ENCODE data around the gene HS6ST3.

Gene HS6ST3

DNA sequence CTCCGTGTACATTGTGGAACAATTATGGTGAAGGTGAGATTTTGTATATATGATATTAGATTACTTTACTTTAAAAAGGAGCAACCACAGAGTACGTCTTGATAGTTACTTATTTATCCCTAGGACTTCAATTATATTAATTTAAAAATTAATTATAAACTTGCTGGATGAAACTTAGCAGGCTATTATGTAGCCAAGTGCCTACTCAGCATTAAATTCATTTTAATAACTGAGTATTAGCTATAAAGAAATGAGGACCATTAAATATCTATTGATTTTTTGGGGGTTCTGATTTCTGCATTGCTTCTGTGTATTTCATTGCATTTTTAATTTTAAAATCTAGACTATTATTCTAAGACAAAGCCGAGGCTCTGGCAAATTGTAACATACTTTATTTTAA, 109.4 kb downstream of the HS6ST3 start:
- no peak for DNase-seq (ENCODE audit: low read depth)

DNA sequence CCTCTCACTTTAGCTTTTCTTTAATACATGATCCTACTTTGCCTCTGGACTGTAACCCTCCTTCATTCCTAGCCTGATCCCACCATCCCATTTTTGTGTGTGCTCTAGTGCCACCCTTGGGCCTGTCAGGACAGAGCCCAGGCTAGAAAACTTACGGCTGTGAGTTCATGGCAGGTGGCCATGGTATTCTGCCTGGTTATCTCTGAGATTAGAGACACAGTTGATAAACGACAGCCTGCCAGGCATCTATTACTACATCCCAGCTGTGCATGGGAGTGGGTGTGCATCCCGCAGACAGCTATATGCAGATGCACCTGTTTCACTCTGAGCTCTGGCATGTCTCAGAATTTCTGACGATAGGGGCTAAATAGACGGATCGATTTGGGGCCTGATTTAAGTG, 110.9 kb downstream of the HS6ST3 start:
- DNase-seq (ENCODE audit: low read depth), result no peak

DNA sequence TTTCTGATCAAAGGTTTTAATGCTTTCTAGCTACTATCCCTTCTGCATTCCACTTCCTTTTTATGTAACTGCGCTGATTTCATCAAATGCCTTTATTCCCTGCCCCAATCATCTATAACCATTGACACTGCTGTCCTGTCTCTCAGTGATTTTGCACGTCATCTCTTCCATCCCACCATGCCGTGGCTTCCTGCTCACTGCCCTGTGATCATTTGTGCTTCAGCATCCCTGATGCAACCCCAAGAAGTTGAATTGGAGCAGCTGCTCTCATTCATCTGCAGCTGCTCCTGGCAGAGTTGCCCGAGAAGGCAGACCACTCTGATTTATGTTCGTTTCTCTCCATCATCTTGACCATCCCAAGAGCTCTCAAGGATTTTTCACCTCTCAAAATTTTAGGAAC, 112.4 kb downstream of the HS6ST3 start:
- no peak for DNase-seq (ENCODE audit: low read depth)

DNA sequence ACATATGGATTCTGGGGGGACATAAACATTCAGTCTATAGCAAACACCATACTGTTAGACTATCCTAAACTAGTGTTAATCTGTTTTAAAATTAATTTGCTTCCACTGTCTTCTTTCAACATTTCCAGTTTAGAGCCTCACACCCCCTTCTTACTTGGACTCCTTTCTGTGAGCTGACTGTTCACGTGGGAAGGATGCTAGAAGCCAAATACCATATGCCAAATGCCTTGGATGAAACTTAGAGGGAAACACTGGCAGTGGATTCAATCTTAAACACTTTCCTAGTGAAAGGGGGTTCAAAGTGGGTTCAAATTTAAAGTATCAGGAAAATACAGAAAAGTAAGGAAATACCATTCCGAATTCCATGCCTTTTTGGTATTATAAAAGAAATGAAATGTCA, 113.6 kb downstream of the HS6ST3 start:
- no peak for DNase-seq (ENCODE audit: low read depth)

DNA sequence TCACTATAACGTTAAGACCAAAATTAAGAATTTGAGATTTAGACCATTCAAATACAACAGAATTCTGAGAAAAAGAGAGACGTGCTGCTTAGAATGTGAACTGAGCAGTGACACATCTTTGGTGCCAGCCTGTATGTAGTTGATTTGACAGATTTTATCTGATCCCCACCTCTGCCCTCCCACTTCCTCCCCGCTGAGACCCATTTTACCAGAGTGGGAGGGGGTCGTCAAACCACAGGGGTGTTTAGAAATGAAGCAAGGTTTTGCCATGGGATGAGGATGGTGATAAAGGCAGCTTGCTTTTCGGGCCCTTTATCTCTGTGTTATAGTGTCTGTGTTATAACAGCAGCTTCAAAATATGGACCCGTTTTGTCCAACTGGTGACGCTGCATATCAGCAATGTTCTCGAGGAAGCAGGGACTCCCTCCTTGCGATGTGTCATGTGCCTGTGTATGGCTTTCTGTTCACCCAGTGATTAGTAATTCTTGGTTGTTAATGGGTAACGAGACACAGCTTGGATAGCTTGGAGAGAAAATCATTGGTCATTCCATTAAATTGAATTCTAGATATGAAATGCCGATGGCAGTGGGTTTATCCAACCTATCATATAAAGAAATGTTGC, 125.0 kb downstream of the HS6ST3 start:
- no peak for DNase-seq (ENCODE audit: low read depth)

DNA sequence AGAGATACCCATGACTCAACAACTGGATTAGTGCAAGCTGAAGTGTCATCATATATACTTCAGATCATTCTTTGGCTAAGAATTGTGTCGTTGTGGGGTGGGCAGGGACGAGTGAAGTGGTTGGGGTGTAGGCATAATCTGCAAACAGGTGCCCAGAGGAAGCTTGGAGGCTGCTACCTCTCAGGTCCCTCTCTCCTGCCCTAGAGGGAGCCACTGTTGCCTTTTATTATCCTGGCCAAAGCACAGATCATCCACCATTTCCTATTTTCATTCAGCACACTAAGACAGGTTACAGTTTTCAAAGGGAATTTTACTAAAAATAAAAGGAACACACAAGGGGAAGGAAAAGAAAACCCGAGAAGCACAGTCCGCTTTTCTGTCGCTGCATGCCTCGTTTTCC, 126.6 kb downstream of the HS6ST3 start:
- DNase-seq (ENCODE audit: low read depth), result no peak

DNA sequence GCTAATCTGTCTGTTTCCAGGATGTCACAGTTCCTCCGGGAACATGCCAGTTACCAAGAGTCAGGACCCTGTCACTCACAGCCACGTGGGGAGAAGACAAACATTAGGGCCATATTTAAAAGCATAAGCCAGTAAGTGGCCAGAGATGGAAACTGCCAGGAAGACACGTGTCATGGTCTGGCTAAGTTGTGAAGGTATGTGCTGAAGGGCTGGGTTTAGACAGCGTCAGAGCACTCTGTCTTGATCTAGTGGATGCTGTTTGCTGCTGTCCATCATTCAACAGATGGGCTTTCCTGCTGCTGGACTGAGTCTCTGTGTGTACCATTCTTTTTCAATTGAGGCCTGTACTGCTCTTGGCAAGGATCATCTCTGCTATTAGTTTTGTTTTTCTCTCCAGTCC, 128.6 kb downstream of the HS6ST3 start:
- DNase-seq (ENCODE audit: low read depth), result no peak

DNA sequence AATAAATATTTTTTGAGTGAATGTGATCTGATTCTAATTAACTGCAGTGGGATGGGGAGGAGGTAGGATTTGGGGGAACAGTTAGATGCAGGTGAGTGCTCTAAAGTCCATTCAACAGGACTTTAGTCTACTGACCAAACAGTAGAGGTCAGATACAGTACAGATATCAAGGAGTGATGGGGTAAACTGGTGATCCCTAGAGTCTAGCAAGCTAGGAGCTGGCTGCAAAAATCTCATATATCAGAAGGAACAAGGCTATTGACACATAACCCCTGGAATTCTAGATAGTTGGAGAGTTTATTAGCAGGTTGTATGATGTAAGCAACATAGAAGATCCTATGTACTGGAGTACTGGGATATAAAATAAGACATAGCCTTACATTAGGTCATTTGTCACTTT, 131.6 kb downstream of the HS6ST3 start:
- no peak for DNase-seq (ENCODE audit: low read depth)

DNA sequence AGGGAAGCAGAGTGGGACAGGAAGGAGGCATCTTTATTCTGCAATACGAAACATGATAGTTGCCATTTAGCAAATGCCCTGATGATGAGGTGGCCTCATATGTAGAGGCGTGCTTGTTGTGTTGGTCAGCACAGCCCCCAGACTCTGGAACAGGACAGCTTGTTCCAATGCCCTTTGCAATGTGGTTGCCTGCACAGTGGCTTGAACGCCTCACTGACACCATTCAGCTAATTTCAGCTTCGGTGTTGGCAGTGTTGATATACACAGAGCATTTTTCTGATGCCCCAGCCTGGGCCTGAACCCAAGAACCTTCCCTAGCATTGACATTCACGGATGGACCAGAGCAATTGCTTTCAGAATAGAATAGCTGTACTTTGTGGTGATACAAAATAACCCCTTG, 133.3 kb downstream of the HS6ST3 start:
- no peak for DNase-seq (ENCODE audit: low read depth)

DNA sequence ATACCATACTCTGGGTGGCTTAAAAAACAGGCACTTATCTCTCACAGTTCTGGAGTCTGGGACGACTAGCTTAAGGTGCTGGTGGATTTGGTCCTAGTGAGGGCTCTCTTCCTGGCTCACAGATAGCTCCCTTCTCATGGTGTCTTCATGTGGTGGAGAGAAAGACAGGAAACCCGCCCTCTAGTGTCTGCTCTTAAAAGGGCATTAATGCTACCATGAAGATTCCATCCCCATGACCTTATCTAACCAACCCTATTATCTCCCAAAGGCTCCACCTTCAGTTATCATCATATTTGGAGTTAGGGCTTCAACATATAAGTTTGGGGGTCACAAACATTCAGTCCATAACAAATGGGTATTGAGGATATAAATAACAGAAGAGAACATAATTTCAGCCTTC, 139.4 kb downstream of the HS6ST3 start:
- no peak for DNase-seq (ENCODE audit: low read depth)

DNA sequence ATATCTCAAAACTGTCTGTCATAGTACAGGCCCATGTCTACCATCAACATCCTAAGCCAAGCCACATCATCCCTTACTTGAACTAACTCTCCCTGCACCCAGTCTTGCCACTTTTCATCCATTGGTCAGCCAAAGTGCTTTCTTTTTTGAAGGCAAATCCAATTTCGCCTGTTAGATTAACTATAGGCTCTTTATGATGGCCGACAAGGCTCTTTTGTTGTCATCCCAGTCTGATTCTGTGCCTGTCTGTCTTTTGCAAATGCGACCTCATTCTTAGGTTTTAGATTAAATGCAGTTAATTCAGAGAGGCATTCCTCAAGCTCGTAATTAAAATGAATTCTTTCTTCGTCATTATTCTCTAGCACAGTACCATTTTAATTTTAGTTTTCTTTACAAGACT, 148.3 kb downstream of the HS6ST3 start:
- DNase-seq (ENCODE audit: low read depth), result no peak

DNA sequence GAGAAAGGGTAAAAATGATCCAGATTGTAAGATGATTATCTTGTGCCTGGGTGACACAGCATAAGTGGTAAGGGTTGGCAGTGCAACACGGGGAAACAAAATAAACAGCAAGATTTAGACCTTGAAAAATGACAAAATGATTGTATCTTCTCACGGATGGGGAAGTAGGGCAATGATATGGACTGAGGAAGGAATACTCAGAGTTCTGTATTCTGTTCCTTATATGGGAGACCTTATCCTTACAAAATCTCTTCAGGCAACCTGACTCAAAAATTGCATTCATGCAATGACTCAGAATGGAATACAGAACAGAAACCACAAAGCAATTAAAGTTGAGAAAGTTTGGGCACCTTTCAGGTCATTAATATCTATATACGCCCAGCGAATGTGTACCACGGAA, 149.0 kb downstream of the HS6ST3 start:
- no peak for DNase-seq (ENCODE audit: low read depth)

DNA sequence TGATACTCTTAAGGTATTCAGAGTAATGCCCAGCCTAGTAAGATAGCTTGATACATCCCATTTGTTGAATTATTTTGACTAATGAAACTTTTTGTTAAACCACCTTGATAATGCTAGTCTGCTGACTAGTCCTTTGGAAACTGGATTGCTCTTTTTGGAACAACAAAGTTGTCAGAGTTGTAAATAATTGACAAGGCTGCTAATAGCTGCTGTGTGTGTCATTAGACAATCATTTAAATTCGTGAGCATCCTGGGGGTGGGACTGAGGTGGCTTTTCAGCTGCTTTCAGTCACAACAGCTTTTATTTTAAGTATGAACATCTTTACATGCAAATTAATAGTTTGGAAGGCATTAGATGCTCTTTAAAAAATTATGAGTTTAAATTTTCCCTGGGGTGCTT, 153.5 kb downstream of the HS6ST3 start:
- DNase-seq (ENCODE audit: low read depth), result no peak

DNA sequence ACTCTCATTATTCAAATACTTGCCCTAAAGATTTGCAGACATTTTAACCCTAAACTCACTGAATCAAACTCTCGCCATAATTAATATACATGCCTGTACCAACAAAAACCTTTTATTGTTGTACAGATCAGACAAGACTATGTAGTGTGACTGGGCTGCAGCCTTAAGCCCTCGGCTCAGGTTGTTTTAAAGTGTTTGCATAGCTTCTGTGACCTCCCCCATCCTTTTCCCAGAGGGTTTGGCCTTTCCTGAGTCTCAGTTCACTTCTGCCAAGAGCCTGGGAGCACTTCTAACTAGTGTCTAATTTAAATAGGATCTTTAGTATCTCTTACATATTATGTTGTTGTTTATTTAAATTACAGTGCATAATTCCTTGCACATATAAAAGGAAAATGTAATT, 158.2 kb downstream of the HS6ST3 start:
- no peak for DNase-seq (ENCODE audit: low read depth)

DNA sequence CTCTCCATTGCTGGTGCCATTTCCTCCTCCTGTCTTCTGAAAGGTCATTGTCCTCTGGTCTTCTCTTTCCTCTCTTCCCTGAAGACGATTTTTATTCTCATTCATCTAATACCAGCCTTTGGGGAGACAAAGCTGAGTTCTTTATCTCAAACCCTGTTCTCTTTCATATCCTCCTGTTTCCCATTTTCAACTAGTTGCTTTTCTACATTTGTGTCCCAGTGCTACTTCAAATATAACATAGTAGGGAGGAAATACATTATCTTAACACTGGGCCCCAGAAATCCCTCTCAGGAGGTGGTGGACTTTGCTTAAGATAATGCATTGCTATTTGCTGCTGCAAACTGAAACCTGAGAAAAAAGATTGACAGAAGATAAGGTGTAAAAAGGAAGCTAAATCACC, 159.1 kb downstream of the HS6ST3 start:
- no peak for DNase-seq (ENCODE audit: low read depth)

DNA sequence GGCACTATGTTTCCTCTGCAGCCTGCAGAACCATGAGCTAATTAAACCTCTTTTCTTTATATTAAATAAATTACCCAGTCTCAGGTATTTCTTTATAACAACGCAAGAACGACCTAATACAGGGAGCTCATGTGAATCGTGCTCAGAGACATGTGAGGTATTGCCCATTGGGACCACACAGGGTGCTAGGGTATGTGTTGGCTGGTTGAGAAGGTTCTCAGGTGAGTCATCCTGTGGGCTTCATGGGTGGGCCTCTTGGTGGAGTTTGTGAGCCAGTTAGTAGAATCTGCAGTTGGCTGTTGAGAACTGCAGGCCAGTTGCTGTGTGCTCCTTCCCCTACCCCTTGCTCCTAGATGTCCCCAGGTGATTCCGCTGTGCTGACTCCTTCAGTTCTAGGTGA, 163.0 kb downstream of the HS6ST3 start:
- no peak for DNase-seq (ENCODE audit: low read depth)

DNA sequence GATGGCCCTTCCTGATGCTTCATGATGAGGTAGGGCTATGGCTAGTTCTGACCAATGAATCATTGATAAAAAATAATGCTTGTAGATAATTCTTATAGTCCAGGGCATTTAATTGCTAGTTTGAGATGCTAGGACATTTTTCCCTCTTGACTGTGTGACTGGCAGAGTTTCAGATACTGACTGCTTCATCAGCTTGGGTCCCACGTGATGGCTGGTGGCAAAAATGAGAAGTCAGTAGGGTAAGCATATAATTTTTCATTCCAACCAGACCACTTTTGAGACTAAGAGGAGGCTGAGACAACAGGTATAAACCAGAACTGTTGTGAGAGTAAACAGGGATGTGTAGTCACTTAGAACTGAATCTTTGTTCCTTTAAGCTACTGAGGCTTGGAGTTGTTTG, 183.3 kb downstream of the HS6ST3 start:
- no peak for DNase-seq (ENCODE audit: low read depth)

DNA sequence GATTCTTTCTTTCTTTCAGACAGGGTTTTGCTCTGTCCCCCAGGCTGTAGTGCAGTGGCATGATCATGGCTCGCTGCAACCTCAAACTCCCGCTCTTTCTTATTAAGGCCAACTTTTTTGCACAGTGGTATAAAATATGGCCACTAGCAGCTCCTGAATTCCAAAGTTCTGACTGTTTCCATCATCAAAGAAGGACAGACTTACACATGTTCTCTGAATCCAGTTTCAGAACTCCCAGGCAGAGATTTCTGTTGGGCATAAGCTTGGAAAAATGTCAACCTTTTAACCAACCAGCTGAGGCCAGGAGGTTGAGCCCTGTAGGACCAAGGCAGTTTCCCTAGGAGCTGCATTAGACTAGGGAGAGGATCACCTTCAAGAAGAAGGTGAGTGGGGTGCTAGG, 184.1 kb downstream of the HS6ST3 start:
- DNase-seq (ENCODE audit: low read depth), result no peak

DNA sequence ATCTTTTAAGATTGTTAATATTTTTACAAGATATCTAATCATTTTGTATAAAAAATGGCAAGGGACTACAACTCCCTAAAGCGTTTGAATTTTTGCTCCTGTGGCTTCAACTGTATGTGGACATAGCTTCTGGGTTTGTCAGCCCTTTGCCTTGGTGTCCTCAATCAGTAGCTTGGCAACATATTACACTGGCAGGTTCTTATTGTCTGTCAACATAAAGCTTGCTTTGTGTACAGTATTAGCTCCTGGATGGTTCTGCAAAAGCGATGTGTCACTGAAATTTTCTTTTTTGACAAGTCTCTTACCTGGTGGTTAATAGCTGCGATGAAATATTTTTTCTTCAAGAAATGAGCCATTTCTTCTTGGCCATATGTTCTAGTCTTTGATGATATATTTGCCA, 190.0 kb downstream of the HS6ST3 start:
- DNase-seq (ENCODE audit: low read depth), result no peak

DNA sequence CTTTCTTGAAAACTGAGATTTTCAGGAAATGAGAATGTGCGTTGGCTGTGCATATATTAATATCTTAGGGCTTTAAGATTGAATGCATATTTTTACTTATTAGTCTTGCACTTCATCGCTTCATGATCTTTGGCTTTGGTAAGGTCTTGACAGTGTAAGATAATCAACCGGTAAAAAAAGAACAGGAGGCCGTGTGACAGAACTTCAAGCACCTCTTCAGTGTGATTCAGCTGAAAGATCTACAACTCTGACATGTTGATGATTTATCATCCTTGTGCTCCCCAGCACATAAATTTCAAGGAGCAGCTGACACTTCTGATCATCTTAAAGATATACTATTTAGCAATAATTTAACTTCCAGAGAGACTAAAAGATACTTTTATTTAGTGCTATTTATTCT, 195.1 kb downstream of the HS6ST3 start:
- no peak for DNase-seq (ENCODE audit: low read depth)

DNA sequence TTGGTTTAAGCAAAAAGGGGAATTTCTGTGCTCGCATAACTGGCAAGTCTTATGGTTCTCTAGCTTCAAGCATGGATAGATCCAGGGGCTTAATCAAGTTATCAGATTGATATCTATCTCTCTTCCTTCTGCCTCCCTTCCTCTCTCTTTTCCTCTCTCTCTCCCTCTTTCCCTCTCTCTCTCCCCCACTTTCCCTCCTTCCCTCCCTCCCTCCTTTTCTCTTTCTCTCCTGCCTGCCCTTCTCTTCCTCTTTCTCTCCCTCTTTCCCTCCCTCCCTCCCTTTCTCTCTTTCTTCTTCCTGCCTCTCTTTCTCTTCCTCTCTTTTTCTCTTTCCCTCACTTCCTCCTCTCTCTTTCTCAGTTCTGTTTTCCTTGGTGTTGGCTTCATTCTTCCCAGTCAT, 195.8 kb downstream of the HS6ST3 start:
- DNase-seq (ENCODE audit: low read depth), result no peak

DNA sequence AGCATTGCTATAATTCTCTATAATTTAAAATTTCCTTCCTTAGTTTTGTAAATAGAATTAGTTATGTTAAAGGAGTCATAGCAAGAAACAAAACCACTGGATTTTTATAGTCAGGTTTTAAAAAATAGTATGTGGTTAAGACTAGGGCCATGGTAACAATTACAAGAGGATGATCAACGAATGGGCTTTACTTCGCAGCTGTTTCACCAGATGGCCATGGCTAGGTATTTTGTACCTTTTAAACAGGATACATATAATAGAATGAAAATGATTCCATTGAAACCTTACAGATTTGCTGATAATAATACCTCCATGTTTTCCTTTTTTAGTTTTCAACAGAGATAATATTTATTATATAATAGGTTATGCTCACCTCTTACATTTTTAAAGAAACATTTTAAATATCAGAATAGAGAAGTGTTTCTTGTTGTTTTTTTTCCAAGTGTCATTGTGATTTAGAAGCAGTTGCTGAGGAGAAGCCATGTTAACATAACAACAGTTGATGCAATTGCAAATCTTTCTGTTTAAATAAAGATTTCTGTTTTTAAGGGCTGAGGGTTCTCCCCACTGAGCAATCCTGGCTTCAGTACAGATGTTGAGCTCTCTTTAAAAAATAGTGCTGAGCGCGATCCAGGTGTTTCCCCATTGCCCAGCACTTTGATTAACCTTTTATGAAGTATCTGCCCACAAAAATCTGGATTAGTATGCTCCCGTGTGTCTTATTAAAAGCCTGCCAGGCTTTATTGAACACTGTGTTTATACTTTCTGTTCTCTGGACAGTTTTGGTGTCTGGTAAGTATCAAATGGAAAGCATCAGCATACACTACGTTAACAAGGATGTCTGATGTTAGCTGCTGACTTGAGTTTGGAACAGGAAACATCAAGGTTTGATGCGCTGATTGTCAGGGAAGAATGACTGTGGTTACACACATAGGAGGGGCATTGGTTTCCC, 205.3 kb downstream of the HS6ST3 start:
- no peak for DNase-seq (ENCODE audit: low read depth)

DNA sequence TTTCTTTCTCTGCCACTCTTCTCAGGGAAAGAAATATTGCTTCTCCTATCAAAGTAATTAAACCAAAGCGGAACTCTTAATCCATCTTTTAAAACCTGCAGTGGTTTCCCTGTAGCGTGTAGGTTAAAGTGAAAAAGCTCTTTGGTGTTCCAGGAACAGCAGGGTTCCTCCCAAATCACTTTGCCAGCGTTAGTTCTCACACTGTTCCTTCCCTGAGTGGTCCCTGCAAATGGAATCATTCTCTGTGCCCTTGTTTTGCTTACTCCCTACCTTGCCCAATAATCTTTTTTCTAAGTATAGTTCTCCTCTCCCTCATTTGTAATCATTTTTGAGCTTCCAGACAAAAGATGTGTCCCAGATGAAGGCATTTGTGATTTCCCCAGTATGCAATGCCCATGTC, 207.5 kb downstream of the HS6ST3 start:
- DNase-seq (ENCODE audit: low read depth), result no peak

DNA sequence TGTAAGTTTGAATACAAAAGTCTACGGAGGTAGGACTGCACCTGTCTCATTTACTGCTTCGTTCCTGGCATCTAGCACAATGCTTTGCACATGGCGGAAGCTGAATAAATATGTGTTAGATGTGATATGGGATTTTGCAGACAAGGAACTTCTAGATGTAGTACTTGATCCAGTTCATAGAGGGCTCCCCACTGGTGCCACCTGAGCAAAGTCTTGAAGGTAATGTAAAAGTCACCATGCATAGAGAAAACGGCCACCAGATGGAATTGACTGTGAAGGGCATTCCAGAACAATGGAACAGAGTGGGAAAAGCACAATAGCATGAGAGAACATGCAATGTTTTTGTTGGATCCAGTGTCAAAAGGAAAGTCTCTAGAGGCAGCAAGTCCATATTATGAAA, 209.3 kb downstream of the HS6ST3 start:
- no peak for DNase-seq (ENCODE audit: low read depth)
